Measurements from ENCODE around the gene PAQR5. TPM values are rescaled to one million over a fixed set of nuclear protein-coding genes. Genes with fewer than 3 reads are reported as not detected.

The PAQR5 gene, protein sequence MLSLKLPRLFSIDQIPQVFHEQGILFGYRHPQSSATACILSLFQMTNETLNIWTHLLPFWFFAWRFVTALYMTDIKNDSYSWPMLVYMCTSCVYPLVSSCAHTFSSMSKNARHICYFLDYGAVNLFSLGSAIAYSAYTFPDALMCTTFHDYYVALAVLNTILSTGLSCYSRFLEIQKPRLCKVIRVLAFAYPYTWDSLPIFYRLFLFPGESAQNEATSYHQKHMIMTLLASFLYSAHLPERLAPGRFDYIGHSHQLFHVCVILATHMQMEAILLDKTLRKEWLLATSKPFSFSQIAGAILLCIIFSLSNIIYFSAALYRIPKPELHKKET
- 5.8 and 7.9 TPM in 2 replicates for total RNA-seq

DNA sequence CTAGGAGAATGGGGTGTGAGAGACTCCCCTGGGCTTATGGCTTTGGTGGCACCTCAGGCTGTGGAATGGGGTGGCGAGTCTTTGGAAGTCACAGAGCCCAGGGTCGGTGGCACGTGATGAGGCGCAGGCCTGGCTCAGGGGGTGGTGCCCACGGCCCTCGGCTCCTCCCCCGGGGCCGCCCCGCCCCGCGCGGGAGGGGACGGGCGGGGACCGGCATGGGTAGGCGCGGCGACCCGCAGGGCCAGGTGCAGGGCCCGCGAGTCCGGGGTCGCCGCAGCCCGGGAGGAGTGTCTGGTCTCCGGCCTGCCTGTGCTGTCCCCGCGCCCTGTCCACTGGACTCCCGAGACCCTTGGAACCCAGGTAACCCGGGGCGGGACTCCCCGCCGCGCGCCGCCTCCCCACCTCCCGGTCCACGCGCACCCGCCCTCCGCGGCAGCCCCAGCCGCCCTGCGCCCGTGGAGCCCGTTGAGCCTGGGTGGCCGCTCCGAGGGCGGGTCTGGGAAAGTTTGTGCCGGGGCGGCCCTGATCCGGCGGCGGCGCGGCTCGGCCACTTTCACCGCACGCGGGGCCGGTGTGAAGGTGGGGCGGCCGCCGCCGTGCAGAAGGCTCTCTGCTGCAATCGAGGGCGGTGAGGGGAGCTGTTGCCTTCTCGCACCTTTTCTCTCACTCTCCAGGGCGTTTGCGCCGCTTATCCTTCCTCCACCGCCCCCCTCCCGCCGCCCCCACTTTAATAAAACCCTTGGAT lies at the start of gene PAQR5:
TSS of gene PAQR5 (plus strand) at position 216 of the 745 bp plus-strand sequence. CDS start 61,169 bp downstream, outside the sequence.

GRCh38 chr15:69413822-69414700 lies 115.3 kb downstream of the PAQR5 start, which contains the start of gene KIF23:
TSS of gene KIF23 (plus strand) at chr15:69414349. CDS start at chr15:69414466, 117 bp downstream.

DNA sequence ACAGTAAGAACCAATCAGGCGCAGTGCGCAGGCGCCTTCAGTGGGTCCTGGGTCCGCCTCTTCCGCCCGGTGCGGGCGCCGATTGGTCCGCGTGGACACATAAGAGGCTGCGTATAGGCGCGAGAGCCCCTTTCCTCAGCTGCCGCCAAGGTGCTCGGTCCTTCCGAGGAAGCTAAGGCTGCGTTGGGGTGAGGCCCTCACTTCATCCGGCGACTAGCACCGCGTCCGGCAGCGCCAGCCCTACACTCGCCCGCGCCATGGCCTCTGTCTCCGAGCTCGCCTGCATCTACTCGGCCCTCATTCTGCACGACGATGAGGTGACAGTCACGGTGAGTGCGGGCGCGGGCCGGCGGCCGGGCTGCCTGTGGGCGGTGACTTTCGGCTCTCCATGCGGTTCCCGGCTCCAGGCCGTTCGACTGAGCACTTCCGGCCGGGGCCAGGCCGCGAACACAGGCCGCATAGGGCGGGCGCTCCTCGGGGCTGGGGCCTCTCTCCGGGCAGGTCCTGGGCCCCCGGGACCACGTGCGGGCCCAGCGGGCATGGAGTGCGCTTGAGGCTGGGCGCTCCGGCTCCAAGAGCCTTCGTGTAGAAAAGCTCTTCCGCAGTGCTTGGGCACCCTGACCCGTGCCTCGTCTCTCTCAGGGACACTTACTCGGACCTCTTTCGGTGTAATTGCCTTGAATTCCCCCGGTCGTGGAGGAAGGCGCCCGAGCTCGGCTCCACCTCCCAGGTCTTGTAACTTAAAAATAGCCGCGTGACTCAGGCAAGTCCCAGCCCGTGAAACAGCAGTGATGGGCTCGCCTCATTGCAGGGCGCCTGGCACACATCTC lies 154.2 kb downstream of the PAQR5 start, which contains the start of gene RPLP1:
TSS of gene RPLP1 (plus strand) at position 127 of the 830 bp plus-strand sequence. CDS start at position 258, 131 bp downstream.

Other genes with a start within 250 kb of the PAQR5 start
- gene GLCE, start 138.3 kb upstream of the PAQR5 start, total RNA-seq, result 24.3 and 28.8 TPM in 2 replicates
- 5.1 and 46.4 TPM in 2 replicates for gene KIF23, start 115.4 kb downstream of the PAQR5 start, total RNA-seq
- 68.3 and 68.7 TPM in 2 replicates for gene RPLP1, start 153.9 kb downstream of the PAQR5 start, total RNA-seq

Measured in smooth muscle cell of trachea (primary cell).